NCI-H460 (cell line): ENCODE data around the gene PCDHB14. TPM values are rescaled to one million over a fixed set of nuclear protein-coding genes. Genes with fewer than 3 reads are reported as not detected.
"Not testable (repeated sequence)": the region's sequence is repeated elsewhere in the genome, so short reads cannot be mapped to it uniquely, and the experiment has no call there.

Source experiments
- DNase-seq: peaks from one replicate; pipeline ENCODE4 v3.0.0-alpha.2; 2016; ENCODE audit warnings: low read depth; ENCODE audit errors: extremely low read depth
- polyA plus RNA-seq: library from polyadenylated mRNA; depleted of rRNA; stranded (reverse); fragments of >200 nt; gene quantifications from 2 replicates; pipeline ENCODE4 v1.2.3, GENCODE V29; 2014; cell fraction: nucleus; rRNA removed
- total RNA-seq: library from RNA; depleted of rRNA; stranded (reverse); fragments of >200 nt; shearing (Covaris generic); gene quantifications from 2 replicates; pipeline ENCODE4 v1.2.3, GENCODE V29; 2014; rRNA removed

PCDHB14 gene
- 2.7 and 2.8 TPM in 2 replicates for total RNA-seq
- polyA plus RNA-seq, result 2.7 and 7.5 TPM in 2 replicates

DNA sequence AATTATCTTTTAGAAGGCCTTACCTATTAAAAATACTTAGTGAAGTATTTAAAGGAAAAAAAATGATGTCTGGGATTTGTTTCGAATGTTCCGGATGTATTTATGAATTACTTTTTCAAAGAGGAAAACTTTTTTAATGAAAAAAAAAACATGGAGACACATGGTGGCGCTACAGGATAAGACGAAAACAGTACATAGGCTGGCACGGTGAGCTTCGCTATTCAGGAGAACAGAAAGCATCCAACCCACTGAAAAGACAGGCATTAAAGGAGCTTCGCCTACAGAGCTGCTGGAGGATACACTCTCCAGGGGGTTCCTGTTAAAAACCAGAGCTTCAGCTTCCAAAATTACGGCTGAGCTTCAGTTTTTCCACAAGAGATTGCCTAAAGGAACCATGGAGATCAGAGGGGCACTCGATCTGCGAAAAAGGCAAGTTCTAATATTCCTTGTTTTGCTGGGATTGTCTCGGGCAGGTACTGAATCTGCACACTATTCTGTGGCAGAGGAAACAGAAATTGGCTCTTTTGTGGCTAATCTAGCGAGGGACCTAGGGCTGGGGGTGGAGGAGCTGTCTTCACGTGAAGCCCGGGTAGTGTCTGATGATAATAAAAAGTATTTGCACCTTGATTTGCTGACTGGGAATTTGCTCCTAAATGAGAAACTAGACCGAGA lies at the start of gene PCDHB14:
Gene PCDHB14, plus strand, starts transcription at position 232 of the 672 bp plus-strand sequence. Its CDS starts 163 bp downstream, at position 395.
- peak; percentile 48 for DNase-seq

DNA sequence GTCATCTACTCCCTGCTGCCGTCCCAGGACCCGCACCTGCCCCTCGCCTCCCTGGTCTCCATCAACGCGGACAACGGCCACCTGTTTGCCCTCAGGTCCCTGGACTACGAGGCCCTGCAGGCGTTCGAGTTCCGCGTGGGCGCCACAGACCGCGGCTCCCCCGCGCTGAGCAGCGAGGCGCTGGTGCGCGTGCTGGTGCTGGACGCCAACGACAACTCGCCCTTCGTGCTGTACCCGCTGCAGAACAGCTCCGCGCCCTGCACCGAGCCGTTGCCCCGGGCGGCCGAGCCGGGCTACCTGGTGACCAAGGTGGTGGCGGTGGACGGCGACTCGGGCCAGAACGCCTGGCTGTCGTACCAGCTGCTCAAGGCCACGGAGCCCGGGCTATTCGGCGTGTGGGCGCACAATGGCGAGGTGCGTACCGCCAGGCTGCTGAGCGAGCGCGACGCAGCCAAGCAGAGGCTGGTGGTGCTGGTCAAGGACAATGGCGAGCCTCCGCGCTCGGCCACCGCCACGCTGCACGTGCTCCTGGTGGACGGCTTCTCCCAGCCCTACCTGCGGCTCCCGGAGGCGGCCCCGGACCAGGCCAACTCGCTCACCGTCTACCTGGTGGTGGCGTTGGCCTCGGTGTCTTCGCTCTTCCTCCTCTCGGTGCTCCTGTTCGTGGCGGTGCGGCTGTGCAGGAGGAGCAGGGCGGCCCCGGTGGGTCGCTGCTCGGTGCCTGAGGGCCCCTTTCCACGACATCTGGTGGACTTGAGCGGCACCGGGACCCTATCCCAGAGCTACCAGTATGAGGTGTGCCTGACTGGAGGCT lies 48.6 kb upstream of the PCDHB14 start:
- DNase-seq, result not testable (repeated sequence)

- no peak for DNase-seq
Measured at GRCh38 chr5:141175933-141176332, 47.2 kb upstream of the PCDHB14 start.

DNA sequence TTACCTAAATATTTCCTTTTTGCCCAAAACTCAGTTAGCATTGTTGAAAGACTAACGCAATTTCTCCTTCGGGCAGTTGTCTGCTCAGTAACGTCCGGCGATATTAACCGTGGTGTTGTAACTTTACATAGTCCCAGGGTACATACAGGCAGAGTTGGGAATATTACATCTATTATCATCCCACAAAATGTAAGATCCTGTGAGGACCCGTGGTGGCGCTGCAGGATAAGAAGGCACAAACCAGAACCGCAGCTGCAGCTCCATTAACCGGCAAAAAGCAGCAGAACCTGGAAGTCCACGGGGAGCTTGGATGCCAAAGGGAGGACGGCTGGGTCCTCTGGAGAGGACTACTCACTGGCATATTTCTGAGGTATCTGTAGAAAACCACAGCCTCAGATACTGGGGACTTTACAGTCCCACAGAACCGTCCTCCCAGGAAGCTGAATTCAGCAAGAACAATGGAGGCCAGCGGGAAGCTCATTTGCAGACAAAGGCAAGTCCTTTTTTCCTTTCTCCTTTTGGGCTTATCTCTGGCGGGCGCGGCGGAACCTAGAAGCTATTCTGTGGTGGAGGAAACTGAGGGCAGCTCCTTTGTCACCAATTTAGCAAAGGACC lies 45.5 kb upstream of the PCDHB14 start, which contains the start of gene PCDHB8:
Gene PCDHB8, plus strand, starts transcription at position 214 of the 615 bp plus-strand sequence. Its CDS starts 245 bp downstream, at position 459.
- peak; percentile 24 for DNase-seq

DNA sequence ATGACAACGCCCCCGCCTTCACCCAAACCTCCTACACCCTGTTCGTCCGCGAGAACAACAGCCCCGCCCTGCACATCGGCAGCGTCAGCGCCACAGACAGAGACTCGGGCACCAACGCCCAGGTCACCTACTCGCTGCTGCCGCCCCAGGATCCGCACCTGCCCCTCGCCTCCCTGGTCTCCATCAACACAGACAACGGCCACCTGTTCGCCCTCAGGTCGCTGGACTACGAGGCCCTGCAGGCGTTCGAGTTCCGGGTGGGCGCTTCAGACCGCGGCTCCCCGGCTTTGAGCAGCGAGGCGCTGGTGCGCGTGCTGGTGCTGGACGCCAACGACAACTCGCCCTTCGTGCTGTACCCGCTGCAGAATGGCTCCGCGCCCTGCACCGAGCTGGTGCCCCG lies 43.8 kb upstream of the PCDHB14 start:
- DNase-seq, result not testable (repeated sequence)

- not testable (repeated sequence) for DNase-seq
Measured at GRCh38 chr5:141179876-141180275, 43.3 kb upstream of the PCDHB14 start.

GRCh38 chr5:141180313-141180712 lies 42.8 kb upstream of the PCDHB14 start:
- DNase-seq, result no peak

DNA sequence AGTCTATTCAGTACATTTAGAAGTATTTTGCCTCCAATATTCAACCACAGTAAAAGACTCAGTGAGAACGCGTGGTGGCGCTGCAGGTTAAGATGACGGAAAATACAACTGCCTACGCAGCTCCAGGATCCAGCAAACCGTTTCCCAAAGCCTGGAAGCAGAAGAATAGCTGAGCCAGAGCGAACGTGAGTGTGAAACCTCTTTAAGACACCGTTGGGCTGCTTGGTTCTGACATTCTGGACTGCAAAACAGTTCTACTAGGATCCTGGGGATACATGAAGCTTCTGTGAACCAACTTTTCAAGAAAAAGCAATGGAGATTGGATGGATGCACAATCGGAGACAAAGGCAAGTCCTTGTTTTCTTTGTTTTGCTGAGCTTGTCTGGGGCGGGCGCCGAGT lies 40.9 kb upstream of the PCDHB14 start, which contains the start of gene PCDHB16:
Gene PCDHB16, plus strand, starts transcription at position 140 of the 400 bp plus-strand sequence. Its CDS starts 173 bp downstream, at position 313.
- peak; percentile 60 for DNase-seq

GRCh38 chr5:141184117-141184855 lies 38.9 kb upstream of the PCDHB14 start:
- not testable (repeated sequence) for DNase-seq

- peak; percentile 18 for DNase-seq
Measured at GRCh38 chr5:141186897-141187512, 36.1 kb upstream of the PCDHB14 start, which contains the start of gene PCDHB9. TSS of gene PCDHB9 (plus strand) at chr5:141187161. CDS start at chr5:141187319, 158 bp downstream.

DNA sequence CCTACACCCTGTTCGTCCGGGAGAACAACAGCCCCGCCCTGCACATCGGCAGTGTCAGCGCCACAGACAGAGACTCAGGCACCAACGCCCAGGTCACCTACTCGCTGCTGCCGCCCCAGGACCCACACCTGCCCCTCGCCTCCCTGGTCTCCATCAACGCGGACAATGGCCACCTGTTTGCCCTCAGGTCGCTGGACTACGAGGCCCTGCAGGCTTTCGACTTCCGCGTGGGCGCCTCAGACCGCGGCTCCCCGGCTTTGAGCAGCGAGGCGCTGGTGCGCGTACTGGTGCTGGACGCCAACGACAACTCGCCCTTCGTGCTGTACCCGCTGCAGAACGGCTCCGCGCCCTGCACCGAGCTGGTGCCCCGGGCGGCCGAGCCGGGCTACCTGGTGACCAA lies 34.5 kb upstream of the PCDHB14 start:
- DNase-seq, result not testable (repeated sequence)

GRCh38 chr5:141189131-141189530 lies 34.0 kb upstream of the PCDHB14 start:
- not testable (repeated sequence) for DNase-seq

- peak; percentile 45 for DNase-seq
Measured at GRCh38 chr5:141192110-141192725, 30.9 kb upstream of the PCDHB14 start, which contains the start of gene PCDHB10. TSS of gene PCDHB10 (plus strand) at chr5:141192353. CDS start at chr5:141192553, 200 bp downstream.

DNA sequence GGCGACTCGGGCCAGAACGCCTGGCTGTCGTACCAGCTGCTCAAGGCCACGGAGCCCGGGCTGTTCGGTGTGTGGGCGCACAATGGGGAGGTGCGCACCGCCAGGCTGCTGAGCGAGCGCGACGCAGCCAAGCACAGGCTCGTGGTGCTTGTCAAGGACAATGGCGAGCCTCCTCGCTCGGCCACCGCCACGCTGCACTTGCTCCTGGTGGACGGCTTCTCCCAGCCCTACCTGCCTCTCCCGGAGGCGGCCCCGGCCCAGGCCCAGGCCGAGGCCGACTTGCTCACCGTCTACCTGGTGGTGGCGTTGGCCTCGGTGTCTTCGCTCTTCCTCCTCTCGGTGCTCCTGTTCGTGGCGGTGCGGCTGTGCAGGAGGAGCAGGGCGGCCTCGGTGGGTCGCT lies 28.8 kb upstream of the PCDHB14 start:
- not testable (repeated sequence) for DNase-seq

DNA sequence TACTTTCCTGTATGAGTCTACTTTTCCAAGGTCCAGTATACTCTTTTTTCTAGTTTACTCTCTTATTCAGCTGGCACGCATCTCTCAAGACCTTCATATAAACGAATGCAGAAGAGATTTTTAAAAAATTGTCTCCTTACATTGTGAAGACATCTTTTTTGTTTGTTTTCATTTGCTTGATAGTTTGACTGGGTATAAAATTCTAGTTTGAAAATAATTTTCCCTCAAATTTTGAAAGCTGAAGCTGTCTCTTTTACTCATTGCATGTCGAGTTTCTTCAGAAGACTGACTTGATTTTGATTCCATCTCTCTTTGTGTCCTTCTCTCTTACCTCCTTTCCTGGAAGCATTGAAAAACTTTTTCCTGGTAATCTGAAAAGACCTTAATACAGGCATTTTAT lies 26.8 kb upstream of the PCDHB14 start:
- DNase-seq, result no peak

GRCh38 chr5:141199359-141200235 lies 23.5 kb upstream of the PCDHB14 start, which contains the start of gene PCDHB11:
TSS of gene PCDHB11 (plus strand) at chr5:141199627. CDS start at chr5:141199775, 148 bp downstream.
- DNase-seq, result peak; percentile 69

- DNase-seq, result not testable (repeated sequence)
Measured at GRCh38 chr5:141201126-141201525, 22.0 kb upstream of the PCDHB14 start.

DNA sequence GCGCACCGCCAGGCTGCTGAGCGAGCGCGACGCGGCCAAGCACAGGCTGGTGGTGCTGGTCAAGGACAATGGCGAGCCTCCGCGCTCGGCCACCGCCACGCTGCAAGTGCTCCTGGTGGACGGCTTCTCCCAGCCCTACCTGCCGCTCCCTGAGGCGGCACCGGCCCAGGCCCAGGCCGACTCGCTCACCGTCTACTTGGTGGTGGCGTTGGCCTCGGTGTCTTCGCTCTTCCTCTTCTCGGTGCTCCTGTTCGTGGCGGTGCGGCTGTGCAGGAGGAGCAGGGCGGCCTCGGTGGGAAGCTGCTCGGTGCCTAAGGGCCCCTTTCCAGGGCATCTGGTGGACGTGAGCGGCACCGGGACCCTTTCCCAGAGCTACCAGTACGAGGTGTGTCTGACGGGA lies 21.5 kb upstream of the PCDHB14 start:
- not testable (repeated sequence) for DNase-seq
